A549 (cell line): ENCODE results near the gene KBTBD13. TPM values are rescaled to one million over a fixed set of nuclear protein-coding genes. Genes with fewer than 3 reads are reported as not detected.

Experiments
- ATAC-seq, 2 experiments: fragments of 200-7000 bp in 1 of 2; fragments of >200 bp in 1 of 2; cut with Nextera tagmentation in 1 of 2; cut with Tn5 transposase in 1 of 2; 3 replicates each; pipeline versions ENCODE4 v1.8.0 to v1.9.1; 2018 to 2020; ENCODE audit warnings: mild to moderate bottlenecking in 1 of 2, moderate library complexity in 1 of 2
- CTCF ChIA-PET: fragments of 300-600 bp; sonication (Branson Sonifier 250); formaldehyde crosslinking; extraction: SDS; loops from one replicate; lab custom pipeline; 2021; ENCODE audit warnings: antibody characterized with exemption, inconsistent platforms; lab: Yijun Ruan, JAX
- POLR2A ChIA-PET: fragments of 350-600 bp; formaldehyde crosslinking; extraction: SDS; loops from one replicate; lab custom pipeline; 2021; ENCODE audit warnings: antibody characterized with exemption, inconsistent platforms; lab: Yijun Ruan, JAX
- DNase-seq, 2 experiments: peaks; one replicate each; pipeline versions ENCODE4 v3.0.0 to v3.0.0-alpha.2; 2011 to 2016; ENCODE audit warnings: low read depth in 1 of 2, low spot score in 1 of 2
- FAIRE-seq: peaks from 2 replicates; lab custom pipeline; 2011; peaks lifted over from hg19 to GRCh38; lab: Jason Lieb, UNC
- H3K27ac ChIP-seq, 2 experiments: fragments of >200 bp; sonication (Bioruptor Twin); formaldehyde crosslinking; 3 replicates each; pipeline ENCODE4 v1.5.1; 2016 to 2017
- H3K4me1 ChIP-seq: fragments of >200 bp; sonication (Bioruptor Twin); formaldehyde crosslinking; 3 replicates; pipeline ENCODE4 v1.6.1; 2016
- H3K4me2 ChIP-seq: fragments of >200 bp; sonication (Bioruptor Twin); formaldehyde crosslinking; 3 replicates; pipeline ENCODE4 v1.6.1; 2016
- H3K4me3 ChIP-seq: fragments of >200 bp; sonication (Bioruptor Twin); formaldehyde crosslinking; 3 replicates; pipeline ENCODE4 v1.5.1; 2016
- H3K9me3 ChIP-seq: fragments of >200 bp; sonication (Bioruptor Twin); formaldehyde crosslinking; 3 replicates; pipeline ENCODE4 v1.6.1; 2016
- ATOH8 ChIP-seq: fragments of 250-450 bp; sonication (Bioruptor Pico); IDR thresholded peaks from 2 replicates; pipeline ENCODE4 v1.5.0; 2020; ENCODE audit warnings: low read depth, mild to moderate bottlenecking, moderate library complexity
- BHLHE40 ChIP-seq: IDR thresholded peaks from 2 replicates; pipeline ENCODE4 v1.6.1; 2012; ENCODE audit warnings: low read depth, low read length, inconsistent platforms
- CEBPB ChIP-seq, 2 experiments: fragments of >200 bp in 1 of 2; sonication (Bioruptor Twin) in 1 of 2; formaldehyde crosslinking in 1 of 2; IDR thresholded peaks; 2 replicates each; pipeline ENCODE4 v1.6.1; 2012 to 2016
- CHD2 ChIP-seq: fragments of 150-350 bp; IDR thresholded peaks from 2 replicates; pipeline ENCODE4 v1.6.1; 2014; ENCODE audit warnings: low read length; ENCODE audit not compliant: partially characterized antibody
- E2F6 ChIP-seq: IDR thresholded peaks from 2 replicates; pipeline ENCODE4 v1.6.1; 2012; ENCODE audit warnings: low read depth, borderline replicate concordance
- ELK1 ChIP-seq: fragments of 150-350 bp; IDR thresholded peaks from 2 replicates; pipeline ENCODE4 v1.6.1; 2014; ENCODE audit warnings: low read depth, mild to moderate bottlenecking, low read length
- FOXS1 ChIP-seq: fragments of 250-450 bp; sonication (Bioruptor Pico); IDR thresholded peaks from 2 replicates; pipeline ENCODE4 v1.5.0; 2020; ENCODE audit warnings: mild to moderate bottlenecking, moderate library complexity
- HDAC2 ChIP-seq: fragments of 200-600 bp; sonication (generic); IDR thresholded peaks from 2 replicates; pipeline ENCODE4 v1.6.1; 2016
- JUN ChIP-seq, 2 experiments: fragments of >200 bp; sonication (Bioruptor Twin); formaldehyde crosslinking; IDR thresholded peaks; 2 replicates in 1 of 2; 3 replicates in 1 of 2; pipeline ENCODE4 v1.6.1; 2016 to 2017
- MAX ChIP-seq: IDR thresholded peaks from 2 replicates; pipeline ENCODE4 v1.6.1; 2012
- MAZ ChIP-seq: fragments of 150-350 bp; IDR thresholded peaks from 2 replicates; pipeline ENCODE4 v1.6.1; 2014; ENCODE audit warnings: antibody characterized with exemption, low read depth, low read length, borderline replicate concordance
- MYC ChIP-seq: IDR thresholded peaks from 2 replicates; pipeline ENCODE4 v1.6.1; 2012; ENCODE audit warnings: mild to moderate bottlenecking, inconsistent platforms, low read length, improper control_type of control experiment, borderline replicate concordance
- RAD21 ChIP-seq, 2 experiments: fragments of >200 bp in 1 of 2; sonication (Bioruptor Twin) in 1 of 2; formaldehyde crosslinking in 1 of 2; IDR thresholded peaks in 1 of 2; conservative IDR thresholded peaks in 1 of 2; 2 replicates in 1 of 2; 3 replicates in 1 of 2; pipeline ENCODE4 v1.6.1; 2012 to 2018; ENCODE audit warnings: inconsistent platforms in 1 of 2
- RARB ChIP-seq: fragments of 250-450 bp; sonication (Bioruptor Pico); IDR thresholded peaks from 2 replicates; pipeline ENCODE4 v1.8.0; 2021; ENCODE audit warnings: mild to moderate bottlenecking, moderate library complexity
- REST ChIP-seq: fragments of 200-600 bp; sonication (generic); IDR thresholded peaks from 2 replicates; pipeline ENCODE4 v1.6.1; 2016; ENCODE audit warnings: antibody characterized with exemption, mild to moderate bottlenecking, moderate library complexity
- RNF2 ChIP-seq: fragments of 200-600 bp; sonication (generic); IDR thresholded peaks from 2 replicates; pipeline ENCODE4 v1.6.1; 2016; ENCODE audit warnings: low read depth, mild to moderate bottlenecking, antibody characterized with exemption, moderate library complexity, borderline replicate concordance
- SMC3 ChIP-seq: fragments of >200 bp; sonication (Bioruptor Twin); formaldehyde crosslinking; IDR thresholded peaks from 3 replicates; pipeline ENCODE4 v1.6.1; 2018; ENCODE audit warnings: inconsistent platforms
- SREBF2 ChIP-seq: fragments of 450-650 bp; IDR thresholded peaks from 2 replicates; pipeline ENCODE4 v1.6.1; 2014; ENCODE audit warnings: mild to moderate bottlenecking, moderate library complexity
- WGBS: methylation state at CpG from one replicate; pipeline ENCODE4 v1.1.6; 2017; ENCODE audit errors: missing lambda C conversion rate; 5-methylcytosine and 5-hydroxymethylcytosine counted together
- polyA plus RNA-seq, 4 experiments: library from polyadenylated mRNA; depleted of rRNA in 3 of 4; stranded (reverse); fragments of >200 nt; fragmentation: RNase III in 1 of 4; extraction: RNeasy Plus Mini Kit Qiagen cat#74134 plus additional on column Dnase treatment in 1 of 4; gene quantifications; 2 replicates in 3 of 4; 3 replicates in 1 of 4; pipeline ENCODE4 v1.2.3, GENCODE V29; 2011 to 2017

The KBTBD13 gene
- polyA plus RNA-seq, 2 of the 4 experiments (the other 2 are of a cell fraction) = not detected

- no peak overlapping the region for H3K4me2 ChIP-seq
- CTCF ChIA-PET = interaction anchor here (1.1 to 33.7 kb wide), 7 partner anchors 10 to 366 kb away, joined by 3 to 1280 read pairs (median 52); partner anchors contain the start of genes KBTBD13, RASL12 and SLC51B
- DNase-seq = no peak
- POLR2A ChIA-PET = no interaction called here
- no peak overlapping the region for H3K4me3 ChIP-seq
- peaks cover 34% of the 10 kb centered on the region for H3K4me1 ChIP-seq
- WGBS = 93% methylated on average over 2 of the region's 2 CpGs
- no peak for TF ChIP-seq BHLHE40
- TF ChIP-seq SMC3 = no peak
- no peak for TF ChIP-seq SREBF2
- no peak for TF ChIP-seq HDAC2
- TF ChIP-seq MAZ = no peak
- no peak for TF ChIP-seq REST
- no peak for TF ChIP-seq CEBPB (IDR thresholded peaks at IDR 0.05)
- TF ChIP-seq RNF2 = no peak
- TF ChIP-seq ATOH8 (CRISPR knock-in tag) = no peak
- TF ChIP-seq RARB (CRISPR knock-in tag) = no peak
- no peak for TF ChIP-seq RAD21 (conservative IDR thresholded peaks at IDR 0.05 in 1 of 2, IDR thresholded peaks at IDR 0.05 in 1 of 2)
- no peak for TF ChIP-seq MYC
- TF ChIP-seq CHD2 = no peak
- no peak for TF ChIP-seq JUN (IDR thresholded peaks at IDR 0.05)
- TF ChIP-seq MAX = no peak
- TF ChIP-seq FOXS1 (CRISPR knock-in tag) = no peak
- no peak for TF ChIP-seq E2F6
- TF ChIP-seq ELK1 = no peak
- TF ChIP-seq, all 56 proteins: peak for 0
- H3K27ac ChIP-seq = peak overlapping the region in 1 of 2 experiments; percentile 9; a peak in 2 of 6 replicates
- ATAC-seq = no peak
- no peaks in the 10 kb centered on the region for H3K9me3 ChIP-seq
- no peak for FAIRE-seq
These were observed 25.3 kb upstream of the KBTBD13 start for GRCh38 chr15:65051266-65051665.

GRCh38 chr15:65052956-65053355 lies 23.6 kb upstream of the KBTBD13 start:
- DNase-seq (no peak), FAIRE-seq (no peak), ATAC-seq (no peak)
- ChIA-PET CTCF (interaction anchor here (0.7 to 33.7 kb wide), 12 partner anchors 11 to 317 kb away, joined by 3 to 1280 read pairs (median 4); partner anchors contain the start of genes KBTBD13, RASL12 and SLC51B), POLR2A (no interaction called here)
- TF ChIP-seq SMC3 (no peak), RARB (CRISPR knock-in tag) (no peak)
- no peak overlapping the region for H3K27ac ChIP-seq
- no peak overlapping the region for H3K4me3 ChIP-seq
- no peaks in the 10 kb centered on the region for H3K9me3 ChIP-seq
- whole genome bisulfite sequencing = 71% methylated on average over 2 of the region's 2 CpGs
- H3K4me2 ChIP-seq = no peak overlapping the region
- peaks cover 48% of the 10 kb centered on the region for H3K4me1 ChIP-seq
